ENCODE results near the gene FOXP3. TPM values are rescaled to one million over a fixed set of nuclear protein-coding genes. Genes with fewer than 3 reads are reported as not detected.

Gene FOXP3
- total and polyA plus RNA-seq, 2 donors (not counting 3 experiments of a cell fraction or from before 2014, with no cell fraction given), result 0.06 TPM; not detected in 1

DNA sequence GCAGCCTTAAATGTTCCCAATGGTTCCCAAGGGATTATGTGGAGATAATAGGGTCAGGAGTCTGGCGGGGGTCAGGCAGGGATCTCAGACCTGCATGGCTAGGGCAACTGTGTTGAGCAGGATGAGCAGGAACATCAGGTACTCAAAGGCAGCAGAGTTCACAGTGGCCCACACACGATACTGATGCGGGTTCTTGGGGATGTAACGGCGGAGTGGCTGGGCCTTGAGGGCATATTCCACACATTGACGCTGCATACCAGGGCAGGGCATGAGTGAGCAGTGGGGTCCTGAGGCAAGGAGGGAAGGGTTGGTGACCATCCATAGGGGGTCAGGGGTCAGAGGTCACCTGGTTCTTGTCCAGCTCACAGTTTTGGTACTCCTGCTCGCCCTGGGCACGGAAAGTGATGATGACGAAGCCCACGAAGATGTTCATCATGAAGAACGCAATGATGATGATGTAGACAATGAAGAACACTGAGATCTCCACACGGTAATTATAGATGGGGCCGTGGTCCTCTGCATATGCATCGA lies 49.4 kb downstream of the FOXP3 start:
- H3K4me1 ChIP-seq (ENCODE audit: control insufficient read depth, extremely low read depth, insufficient read depth, low read length), result no peaks in the 10 kb centered on the region
- dilution Hi-C loops (cut with MboI; ENCODE audit: extremely low pct_ligation_motif_present, low sequenced_read_pairs) (no loop called here), intact Hi-C loops (cut with micrococcal nuclease) (no loop called here)
- no peaks in the 10 kb centered on the region for H4K20me1 ChIP-seq (replicated peaks; ENCODE audit: control insufficient read depth, extremely low read depth, insufficient read depth, low read length)
- ChIA-PET POLR2A (no interaction called here), CTCF (no interaction called here)
- no peak overlapping the region for H3K4me3 ChIP-seq (replicated peaks in 1 of 3; ENCODE audit: insufficient read depth in 1 of 3, low read depth in 1 of 3, low read length in 3 of 3)
- no peak overlapping the region for H3K9ac ChIP-seq (replicated peaks; ENCODE audit: extremely low read depth, insufficient read depth, low read length)
- no peak overlapping the region for H3K4me2 ChIP-seq (ENCODE audit: insufficient read depth, low read length)
- H3K9me3 ChIP-seq (replicated peaks; ENCODE audit: control insufficient read depth, insufficient read depth, low read length), result no peaks in the 10 kb centered on the region
- FAIRE-seq (no peak), DNase-seq (ENCODE audit: low read depth, low spot score) (no peak)
- no peaks in the 10 kb centered on the region for H3K27me3 ChIP-seq (ENCODE audit: control insufficient read depth in 2 of 2, insufficient read depth in 2 of 2, low read length in 2 of 2)
- H2AFZ ChIP-seq (ENCODE audit: low read depth, low read length), result no peak overlapping the region
- H3K36me3 ChIP-seq (ENCODE audit: control insufficient read depth in 2 of 2, extremely low read depth in 1 of 2, insufficient read depth in 2 of 2, low read length in 2 of 2), result no peaks in the 10 kb centered on the region
- no peaks in the 10 kb centered on the region for H3K9me1 ChIP-seq (replicated peaks; ENCODE audit: control insufficient read depth, extremely low read depth, insufficient read depth, low read length)
- no peaks in the 10 kb centered on the region for H3K79me2 ChIP-seq (ENCODE audit: control insufficient read depth, insufficient read depth, low read length)
- TF ChIP-seq MAX (IDR thresholded peaks at IDR 0.05; ENCODE audit: insufficient read depth, insufficient read length) (no peak), GATA2 (IDR thresholded peaks at IDR 0.05; ENCODE audit: insufficient read depth, insufficient read length, low read depth, low read length) (no peak), POLR2AphosphoS5 (IDR thresholded peaks at IDR 0.05; ENCODE audit: insufficient read depth, low read depth, low read length) (no peak), FOS (IDR thresholded peaks at IDR 0.05; ENCODE audit: borderline replicate concordance, insufficient read depth, low read length) (no peak), EZH2 (IDR thresholded peaks at IDR 0.05; ENCODE audit: borderline replicate concordance, low read depth, low read length, severe bottlenecking) (no peak), POLR2A (IDR thresholded peaks at IDR 0.05; ENCODE audit: low read depth, low read length) (no peak), MYC (IDR thresholded peaks at IDR 0.05; ENCODE audit: low read depth, low read length) (no peak), JUN (IDR thresholded peaks at IDR 0.05; ENCODE audit: borderline replicate concordance, insufficient read depth, insufficient read length, low read depth) (no peak)
- TF ChIP-seq, protein P1, sequence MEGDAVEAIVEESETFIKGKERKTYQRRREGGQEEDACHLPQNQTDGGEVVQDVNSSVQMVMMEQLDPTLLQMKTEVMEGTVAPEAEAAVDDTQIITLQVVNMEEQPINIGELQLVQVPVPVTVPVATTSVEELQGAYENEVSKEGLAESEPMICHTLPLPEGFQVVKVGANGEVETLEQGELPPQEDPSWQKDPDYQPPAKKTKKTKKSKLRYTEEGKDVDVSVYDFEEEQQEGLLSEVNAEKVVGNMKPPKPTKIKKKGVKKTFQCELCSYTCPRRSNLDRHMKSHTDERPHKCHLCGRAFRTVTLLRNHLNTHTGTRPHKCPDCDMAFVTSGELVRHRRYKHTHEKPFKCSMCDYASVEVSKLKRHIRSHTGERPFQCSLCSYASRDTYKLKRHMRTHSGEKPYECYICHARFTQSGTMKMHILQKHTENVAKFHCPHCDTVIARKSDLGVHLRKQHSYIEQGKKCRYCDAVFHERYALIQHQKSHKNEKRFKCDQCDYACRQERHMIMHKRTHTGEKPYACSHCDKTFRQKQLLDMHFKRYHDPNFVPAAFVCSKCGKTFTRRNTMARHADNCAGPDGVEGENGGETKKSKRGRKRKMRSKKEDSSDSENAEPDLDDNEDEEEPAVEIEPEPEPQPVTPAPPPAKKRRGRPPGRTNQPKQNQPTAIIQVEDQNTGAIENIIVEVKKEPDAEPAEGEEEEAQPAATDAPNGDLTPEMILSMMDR (IDR thresholded peaks at IDR 0.05; ENCODE audit: extremely low read depth in 1 of 2, insufficient read depth in 1 of 2, low read depth in 1 of 2, low read length in 2 of 2), result no peak
- BruUV-seq (replicated peaks), result no TSS peak
- H3K27ac ChIP-seq (ENCODE audit: insufficient read depth, low read depth, low read length), result no peak overlapping the region

Measured in endothelial cell of umbilical vein (primary cell).